NCI-H526 treated with DMSO at 0.1 percent for 48 hours (cell line): ENCODE measurements around the gene CFB.
"Not testable (repeated sequence)": the region's sequence is repeated elsewhere in the genome, so short reads cannot be mapped to it uniquely, and the experiment has no call there.

Experiments
- DNase-seq: peaks from one replicate; lab custom pipeline; 2025; lab: John Stamatoyannopoulos, UW

Gene CFB

GRCh38 chr6:31911826-31912585, 33.9 kb upstream of the CFB start:
- no peak for DNase-seq

DNA sequence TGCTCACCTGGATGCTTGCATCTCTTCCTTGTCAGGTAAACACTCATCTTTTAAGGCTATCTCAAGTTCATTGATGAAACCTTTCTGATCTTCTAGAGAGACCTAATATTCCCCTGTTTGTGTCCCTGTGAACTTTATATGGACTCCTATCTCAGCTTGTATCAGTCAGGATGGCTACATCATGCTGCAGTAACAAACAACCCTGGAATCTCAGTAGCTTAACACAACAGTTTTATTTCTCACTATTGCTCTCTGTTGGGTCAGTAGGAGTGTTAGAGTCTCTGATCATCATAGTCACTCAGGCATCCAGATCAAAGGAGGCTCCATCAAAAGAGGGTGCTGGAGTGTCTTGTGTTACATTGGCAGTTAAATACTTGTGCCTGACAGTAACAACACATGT, 30.5 kb upstream of the CFB start:
- DNase-seq: no peak

DNA sequence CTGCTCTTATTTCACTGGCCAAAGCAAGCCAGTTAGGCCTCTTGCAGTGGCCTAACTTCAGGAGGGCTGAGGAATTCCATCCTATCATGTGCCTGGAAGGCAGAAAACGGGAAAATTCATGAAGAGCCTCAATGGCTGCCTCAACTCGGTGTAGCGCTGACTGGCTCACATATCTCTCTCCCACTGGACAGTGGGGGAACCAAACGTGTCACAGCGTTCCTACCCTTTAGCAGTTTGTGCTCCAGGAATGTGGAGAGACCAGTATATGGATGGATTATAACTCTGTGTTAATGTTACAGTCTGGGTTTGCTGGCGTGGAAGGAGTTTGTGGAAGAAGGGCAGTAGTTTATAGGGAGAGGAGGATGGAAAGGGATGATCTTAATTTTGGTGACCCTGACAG, 30.1 kb upstream of the CFB start:
- DNase-seq: no peak

GRCh38 chr6:31918069-31918720, 27.7 kb upstream of the CFB start:
- DNase-seq: no peak

DNA sequence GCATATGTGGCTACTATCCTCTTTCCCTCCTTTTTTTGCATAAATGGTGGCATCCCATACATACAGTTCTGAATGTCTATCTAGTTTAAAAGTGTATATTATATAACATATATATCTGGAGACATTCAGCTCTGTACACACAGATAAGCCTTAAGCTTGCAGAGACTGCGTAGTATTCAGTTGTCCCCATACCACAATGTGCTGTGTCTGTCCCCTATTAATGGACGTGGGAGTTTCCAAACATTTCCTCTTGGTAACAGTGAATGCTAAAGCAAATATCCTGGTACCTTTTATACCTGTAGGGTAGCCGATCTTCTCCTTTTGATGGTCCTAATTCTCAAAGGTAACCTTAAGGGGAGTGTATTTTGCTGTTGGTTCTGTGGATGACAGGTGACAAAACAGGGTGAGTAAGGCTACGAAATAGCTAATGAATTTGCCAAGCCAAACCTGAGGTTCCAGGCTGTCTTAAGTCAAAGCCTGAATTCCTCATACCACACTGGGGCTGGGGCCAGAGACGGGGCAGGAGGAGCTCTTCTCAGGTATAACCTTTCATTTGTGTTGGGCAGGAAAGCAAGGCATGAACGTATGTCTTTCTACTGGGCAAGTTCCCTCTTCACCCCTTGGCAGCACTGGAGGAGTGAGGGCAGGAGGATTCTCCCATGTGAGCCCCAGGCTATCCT, 26.1 kb upstream of the CFB start:
- DNase-seq: no peak

GRCh38 chr6:31920811-31921210, 25.1 kb upstream of the CFB start:
- DNase-seq: no peak

- DNase-seq: no peak
Observed at GRCh38 chr6:31922942-31923341, 23.0 kb upstream of the CFB start.

- no peak for DNase-seq
Observed at GRCh38 chr6:31927242-31927862, 18.5 kb upstream of the CFB start, which contains the start of gene C2. Gene C2 (plus strand): TSS chr6:31927717. CDS start chr6:31927753, 36 bp downstream.

- no peak for DNase-seq
Observed at GRCh38 chr6:31927863-31928671, 17.8 kb upstream of the CFB start.

GRCh38 chr6:31928672-31928939, 17.3 kb upstream of the CFB start:
- DNase-seq: no peak

DNA sequence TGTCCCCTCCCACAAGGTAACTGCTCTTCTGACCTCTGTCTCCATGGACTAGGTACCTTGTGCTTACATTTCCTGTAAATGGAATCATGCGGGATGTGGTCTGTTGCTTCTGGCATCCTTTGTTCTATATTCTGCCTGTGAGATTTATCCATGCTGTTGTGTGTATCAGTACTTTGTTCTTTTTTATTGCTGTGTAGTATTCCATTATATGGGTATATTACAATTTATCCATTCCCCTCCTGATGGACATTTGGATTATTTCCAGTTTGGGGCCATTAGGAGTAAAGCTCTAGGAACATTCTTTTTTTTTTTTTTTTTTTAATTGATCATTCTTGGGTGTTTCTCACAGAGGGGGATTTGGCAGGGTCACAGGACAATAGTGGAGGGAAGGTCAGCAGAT, 14.9 kb upstream of the CFB start:
- no peak for DNase-seq

DNA sequence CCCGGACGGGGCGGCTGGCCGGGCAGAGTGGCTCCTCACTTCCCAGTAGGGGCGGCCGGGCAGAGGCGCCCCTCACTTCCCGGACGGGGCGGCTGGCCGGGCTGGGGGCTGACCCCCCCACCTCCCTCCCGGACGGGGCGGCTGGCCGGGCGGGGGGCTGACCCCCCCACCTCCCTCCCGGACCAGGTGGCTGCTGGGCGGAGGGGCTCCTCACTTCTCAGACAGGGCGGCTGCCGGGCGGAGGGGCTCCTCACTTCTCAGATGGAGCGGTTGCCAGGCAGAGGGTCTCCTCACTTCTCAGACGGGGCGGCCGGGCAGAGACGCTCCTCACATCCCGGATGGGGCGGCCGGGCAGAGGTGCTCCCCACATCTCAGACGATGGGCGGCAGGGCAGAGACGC, 13.8 kb upstream of the CFB start:
- not testable (repeated sequence) for DNase-seq

DNA sequence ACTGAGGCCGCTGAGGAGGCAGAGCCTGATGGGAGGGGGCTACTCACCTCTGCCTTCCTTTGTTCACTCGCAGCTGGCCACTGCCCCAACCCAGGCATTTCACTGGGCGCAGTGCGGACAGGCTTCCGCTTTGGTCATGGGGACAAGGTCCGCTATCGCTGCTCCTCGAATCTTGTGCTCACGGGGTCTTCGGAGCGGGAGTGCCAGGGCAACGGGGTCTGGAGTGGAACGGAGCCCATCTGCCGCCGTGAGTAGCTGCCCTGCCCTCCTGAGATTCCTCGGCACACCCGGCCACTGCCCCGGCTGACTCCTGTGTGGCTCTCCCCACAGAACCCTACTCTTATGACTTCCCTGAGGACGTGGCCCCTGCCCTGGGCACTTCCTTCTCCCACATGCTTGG, 12.4 kb upstream of the CFB start:
- no peak for DNase-seq

DNA sequence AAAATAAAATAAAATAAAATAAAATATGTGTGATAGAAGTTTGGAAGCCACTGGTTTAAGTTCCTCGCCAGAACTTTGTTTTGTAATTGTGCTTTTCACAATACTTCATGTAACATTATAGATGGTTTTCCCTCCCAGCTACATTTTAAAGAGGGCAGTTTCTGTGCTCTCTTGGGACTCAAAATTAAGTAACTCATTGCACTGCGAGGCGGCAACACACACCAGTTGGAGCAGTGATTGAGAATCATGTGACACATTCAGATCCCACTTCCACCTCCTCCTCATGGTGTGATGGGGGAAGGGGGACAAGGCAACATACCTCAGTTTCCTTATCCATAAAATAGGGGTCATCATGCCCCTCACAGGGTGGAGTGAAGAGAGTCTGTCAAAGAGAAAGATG, 10.9 kb upstream of the CFB start:
- no peak for DNase-seq

DNA sequence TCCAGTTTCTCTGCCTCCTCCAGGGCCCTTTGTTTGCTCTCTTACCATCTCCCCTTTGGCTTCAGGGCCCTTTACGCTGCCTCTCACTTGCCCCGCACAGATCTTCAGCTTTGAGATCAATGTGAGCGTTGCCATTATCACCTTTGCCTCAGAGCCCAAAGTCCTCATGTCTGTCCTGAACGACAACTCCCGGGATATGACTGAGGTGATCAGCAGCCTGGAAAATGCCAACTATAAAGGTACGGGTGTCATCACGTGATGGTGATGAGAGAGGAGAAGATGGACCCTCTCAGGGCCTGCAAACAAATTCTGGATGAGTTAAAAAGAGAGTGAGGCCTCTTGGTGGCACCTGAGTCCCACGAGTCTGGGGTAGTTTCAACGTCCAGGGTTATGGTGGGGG, 10.1 kb upstream of the CFB start:
- no peak for DNase-seq

- DNase-seq: no peak
Observed at GRCh38 chr6:31940256-31940664, 5.6 kb upstream of the CFB start.

DNA sequence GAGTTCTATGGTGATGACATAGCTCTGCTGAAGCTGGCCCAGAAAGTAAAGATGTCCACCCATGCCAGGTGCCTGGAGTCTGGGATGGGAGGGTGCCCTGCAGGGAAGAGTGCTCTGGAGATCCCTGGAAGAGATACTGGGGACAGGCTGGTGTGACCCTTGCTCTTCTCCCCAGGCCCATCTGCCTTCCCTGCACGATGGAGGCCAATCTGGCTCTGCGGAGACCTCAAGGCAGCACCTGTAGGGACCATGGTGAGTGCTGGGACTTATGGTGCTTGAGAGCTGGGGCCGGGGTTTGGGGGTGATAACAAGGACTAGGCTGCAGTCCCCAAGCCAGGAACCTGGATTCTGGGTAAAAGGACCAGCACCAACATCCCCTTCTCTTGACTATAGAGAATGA, 2.2 kb upstream of the CFB start:
- DNase-seq: no peak

GRCh38 chr6:31945154-31945506, 765 bp upstream of the CFB start:
- no peak for DNase-seq

DNA sequence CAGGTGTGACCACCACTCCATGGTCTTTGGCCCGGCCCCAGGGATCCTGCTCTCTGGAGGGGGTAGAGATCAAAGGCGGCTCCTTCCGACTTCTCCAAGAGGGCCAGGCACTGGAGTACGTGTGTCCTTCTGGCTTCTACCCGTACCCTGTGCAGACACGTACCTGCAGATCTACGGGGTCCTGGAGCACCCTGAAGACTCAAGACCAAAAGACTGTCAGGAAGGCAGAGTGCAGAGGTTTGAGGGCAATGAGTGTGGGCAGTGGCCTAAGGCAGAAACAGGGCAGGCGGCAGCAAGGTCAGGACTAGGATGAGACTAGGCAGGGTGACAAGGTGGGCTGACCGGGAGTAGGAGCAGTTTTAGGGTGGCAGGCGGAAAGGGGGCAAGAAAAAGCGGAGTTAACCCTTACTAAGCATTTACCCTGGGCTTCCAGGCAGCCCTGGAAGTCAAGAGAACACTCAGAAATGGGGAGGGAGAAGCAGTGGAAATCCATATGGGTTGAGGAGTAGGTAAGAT, 533 bp downstream of the CFB start:
- DNase-seq: no peak

- DNase-seq: no peak
Observed at GRCh38 chr6:31947070-31947675, 1.3 kb downstream of the CFB start.

- DNase-seq: no peak
Observed at GRCh38 chr6:31947864-31948263, 2.0 kb downstream of the CFB start.

- DNase-seq: no peak
Observed at GRCh38 chr6:31948306-31948705, 2.4 kb downstream of the CFB start.
